ENCODE results near the gene RAB13.

Gene RAB13

DNA sequence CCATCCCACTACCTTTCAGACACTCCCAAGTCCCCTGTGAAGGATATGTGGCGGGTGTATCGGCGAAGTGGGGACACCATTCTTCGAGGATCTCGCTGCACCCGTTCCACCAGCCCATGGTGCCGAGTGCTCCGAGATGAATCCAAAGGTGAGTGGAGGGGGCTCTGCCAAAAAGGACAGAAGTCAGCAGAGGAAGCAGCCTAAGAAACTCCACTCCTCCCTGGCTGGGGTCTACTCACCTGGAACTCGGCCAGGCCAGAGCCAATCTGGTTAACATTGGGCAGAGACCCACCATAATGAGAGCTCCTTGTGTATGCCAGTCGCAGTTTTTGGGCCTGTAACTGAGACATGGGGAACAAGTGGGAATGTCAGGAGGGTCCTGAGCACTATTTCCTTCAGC is 31.3 kb downstream of the RAB13 start:
- FAIRE-seq: no peak

DNA sequence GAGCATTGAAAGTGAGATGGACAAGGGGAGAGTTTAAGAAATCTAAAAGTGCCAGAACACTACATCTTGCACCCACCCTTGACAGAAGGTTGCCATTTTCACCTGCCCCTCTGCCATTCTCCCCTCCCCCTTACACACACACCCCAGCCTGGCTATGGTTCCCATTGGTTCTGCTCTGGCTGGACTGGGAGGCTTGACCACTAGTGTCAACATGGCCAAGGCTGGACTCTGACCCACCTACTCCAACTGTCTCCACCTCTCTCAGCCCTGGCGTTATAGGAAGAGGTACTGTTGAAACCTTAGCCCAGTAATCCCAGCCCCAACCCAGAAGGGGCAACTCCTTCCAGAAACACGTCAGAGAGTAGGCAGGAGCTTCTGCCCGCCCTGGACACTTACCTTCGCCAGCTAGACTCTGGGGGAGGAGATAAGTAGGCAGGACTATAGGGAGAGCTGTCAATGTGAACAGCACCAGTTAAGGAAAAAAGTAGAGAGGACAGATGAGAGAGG is 32.2 kb downstream of the RAB13 start:
- FAIRE-seq: no peak

DNA sequence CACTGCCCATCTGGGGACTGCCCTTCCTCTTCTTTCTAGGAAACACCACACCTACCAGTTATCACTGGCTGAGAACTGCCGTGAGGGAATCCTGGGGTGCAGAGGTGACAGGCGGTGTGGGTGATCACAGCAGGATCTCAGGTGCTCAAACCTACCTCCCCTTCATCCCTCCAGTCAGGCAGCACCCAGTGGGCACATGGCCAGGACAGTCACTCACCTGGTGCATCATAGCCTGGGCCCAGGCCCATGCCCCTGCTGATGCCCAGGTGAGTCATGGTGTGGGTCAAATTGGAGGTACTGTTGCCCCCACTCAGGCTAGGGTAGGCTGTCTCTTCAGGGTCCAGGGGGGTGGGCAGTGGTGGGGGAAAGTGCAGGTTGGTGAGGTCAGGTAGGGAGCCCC is 34.3 kb downstream of the RAB13 start:
- FAIRE-seq: no peak

DNA sequence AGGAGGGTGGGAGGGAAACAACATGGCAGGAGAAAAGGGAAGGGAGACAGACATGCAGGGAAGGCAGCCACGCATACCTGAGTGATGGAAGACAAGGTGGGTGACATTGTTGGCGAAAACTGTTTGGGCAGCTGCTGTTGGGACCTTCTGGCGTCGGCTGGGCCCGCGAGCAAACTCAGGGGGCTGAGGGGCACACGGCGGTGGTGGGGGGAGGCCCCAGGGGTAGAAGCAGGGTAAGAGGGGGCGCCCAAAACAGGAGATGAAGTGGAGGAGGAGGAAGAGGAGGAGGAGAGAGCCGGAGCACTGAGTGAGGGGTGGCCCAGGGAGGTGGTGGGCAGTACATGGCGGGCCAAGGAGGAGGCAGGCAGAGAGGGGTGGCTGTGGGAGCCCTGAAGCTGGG is 35.0 kb downstream of the RAB13 start:
- FAIRE-seq: no peak

DNA sequence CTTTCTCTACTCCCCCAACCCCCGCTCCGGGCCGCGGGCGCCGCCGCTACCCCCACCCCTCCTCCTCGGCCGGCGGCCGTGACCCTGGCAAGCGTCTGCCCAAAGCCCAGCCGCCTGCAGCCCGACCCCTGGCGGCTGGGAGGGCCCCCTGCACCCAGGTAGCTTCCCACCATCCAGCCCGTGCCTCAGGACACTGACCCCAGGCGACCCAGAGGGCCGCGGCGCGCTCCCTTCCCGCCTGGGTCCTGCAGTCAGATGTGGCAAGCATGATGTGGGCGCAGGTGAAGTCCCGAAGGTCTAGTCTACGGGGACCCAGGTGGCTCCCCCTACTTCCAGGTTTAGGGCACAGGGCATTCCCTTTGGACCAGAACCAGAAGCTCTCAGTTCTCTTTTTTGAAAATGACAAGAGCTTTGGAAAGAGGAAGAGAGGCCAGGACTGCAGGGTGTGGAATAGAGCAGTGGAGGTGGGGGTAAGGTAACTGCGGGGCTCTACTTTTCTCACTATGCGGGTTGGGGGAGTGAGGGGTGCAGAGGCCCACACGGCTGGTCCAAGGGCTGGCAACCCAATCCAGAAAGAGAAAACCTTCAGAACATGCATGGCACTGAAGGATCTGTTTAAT is 39.4 kb downstream of the RAB13 start, which contains the start of gene DENND4B:
TSS of gene DENND4B (minus strand) at position 97 of the 620 bp plus-strand sequence. CDS start 2,344 bp downstream, outside the sequence.
- no peak for FAIRE-seq

DNA sequence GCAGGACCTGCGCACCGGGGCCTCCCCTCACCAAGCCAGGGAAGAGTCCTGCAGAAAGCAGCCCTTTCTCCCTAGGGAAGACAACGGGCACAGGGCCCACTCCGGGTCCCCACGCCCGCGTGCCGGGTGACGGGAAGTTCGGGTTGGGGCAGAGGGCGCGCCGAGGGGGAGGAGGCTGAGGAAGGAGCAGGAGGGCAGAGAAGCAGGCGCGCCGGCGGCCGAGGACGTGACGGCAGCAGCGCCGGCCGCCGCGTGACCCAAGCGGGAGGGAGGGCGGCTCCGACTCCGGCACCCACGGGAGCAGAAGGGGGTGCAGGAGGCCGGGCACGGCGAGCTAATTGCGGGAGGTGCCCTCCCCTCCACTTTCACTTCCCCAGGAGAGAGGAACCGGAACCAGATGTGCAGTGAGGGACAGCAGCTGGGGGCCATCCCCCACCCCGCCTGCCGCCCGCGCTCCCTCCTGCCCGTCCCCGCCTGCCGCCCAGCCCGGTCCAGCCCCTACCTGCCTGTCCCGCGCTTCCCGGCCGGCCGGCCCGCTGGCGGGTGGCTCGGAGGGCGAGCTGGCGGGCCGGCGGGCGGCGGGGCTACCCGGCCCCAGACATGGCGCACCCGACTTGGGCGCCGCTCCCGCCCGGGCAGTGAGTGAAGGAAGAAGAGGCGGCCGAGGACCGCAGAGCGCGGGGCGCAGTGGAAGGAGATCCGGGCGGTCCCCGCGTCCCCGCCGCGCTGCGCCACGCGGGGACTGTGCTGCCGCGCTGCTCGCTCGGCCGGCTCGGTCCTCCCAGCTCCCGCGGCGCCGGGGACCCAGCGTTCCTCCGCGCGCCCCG is 40.1 kb downstream of the RAB13 start:
- no peak for FAIRE-seq

DNA sequence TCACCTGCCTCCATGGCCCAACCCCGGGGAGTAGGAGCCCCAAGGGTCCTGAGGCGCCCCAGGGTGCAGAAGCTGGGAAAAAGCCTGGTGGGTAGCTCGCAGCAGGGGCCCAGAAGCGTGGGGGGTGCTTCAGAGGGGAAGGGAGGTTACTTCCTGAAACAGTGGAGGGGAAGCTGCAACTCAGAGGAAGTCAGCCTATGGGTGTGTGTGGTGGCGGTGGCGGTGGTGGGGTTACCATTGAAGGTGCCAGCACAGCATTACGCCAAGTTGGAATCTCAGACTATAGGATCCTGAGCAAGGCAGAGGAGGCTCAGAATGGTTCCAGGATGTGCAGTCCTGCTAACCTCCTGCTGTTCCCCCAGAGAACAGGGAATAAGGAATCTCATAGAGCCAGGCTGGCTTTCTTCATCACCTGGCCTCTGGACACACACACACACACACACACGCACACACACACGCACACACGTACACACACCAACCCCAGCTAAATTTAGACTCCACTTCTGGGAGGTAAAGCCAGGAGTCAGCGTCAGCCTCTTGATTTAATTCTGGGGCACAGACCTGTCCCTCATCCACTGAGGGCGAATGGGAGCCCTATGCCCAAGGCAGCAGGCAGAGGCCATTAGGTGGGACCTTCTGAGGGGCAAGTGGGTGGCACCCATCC is 40.9 kb downstream of the RAB13 start:
- FAIRE-seq: no peak

DNA sequence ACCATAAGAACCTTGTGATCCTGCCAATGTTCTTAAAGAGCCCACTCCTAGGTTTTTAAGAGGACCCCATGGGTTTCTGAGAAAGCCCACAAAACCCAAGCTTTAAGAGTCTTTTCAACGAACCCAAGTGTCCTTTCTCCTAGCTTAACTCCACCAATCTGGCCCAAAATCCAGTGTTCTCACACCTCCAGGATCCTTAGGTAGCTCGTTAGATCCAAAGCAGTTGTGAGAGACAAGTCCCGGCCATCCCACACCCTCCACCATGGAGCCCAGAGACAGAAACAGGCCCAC is 41.4 kb downstream of the RAB13 start:
- no peak for FAIRE-seq

DNA sequence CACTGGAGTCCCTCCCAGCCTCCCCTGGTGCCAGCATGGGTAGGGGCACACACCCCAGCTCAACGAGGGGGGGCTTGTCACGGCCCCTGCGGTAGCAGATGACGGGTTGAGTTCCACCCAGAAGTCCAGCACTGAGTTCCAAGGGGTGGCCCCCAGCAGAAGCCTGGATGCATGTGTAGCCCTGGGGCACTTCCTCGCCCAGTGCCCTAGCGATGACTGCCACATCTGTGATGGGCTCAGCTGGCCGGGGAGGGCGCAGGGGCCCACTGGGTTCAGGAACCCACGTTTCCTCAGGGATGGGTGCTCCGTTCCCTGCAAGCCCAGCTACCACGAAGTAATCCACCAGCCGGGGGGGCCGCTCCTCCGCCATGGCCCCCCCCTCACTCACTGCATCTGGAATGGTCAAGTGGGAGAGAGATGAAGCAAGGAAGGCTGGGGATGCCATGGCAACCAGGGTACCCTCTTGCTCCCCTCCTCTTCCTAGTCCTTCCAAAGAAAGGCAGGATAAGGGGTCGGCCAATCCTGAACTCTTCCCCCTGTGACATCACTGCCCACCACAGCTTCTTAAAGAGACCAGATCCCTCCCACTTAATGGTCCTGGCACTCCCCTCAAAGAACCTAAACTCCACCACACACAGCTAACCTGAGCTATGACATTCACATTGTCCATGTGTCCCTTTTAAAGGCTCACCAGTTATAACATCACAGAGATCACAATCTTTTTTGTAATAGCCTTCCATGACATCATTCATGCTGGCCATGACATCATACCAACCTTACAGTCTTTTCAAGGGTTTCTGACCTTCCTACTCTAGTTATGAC is 41.9 kb downstream of the RAB13 start:
- no peak for FAIRE-seq

DNA sequence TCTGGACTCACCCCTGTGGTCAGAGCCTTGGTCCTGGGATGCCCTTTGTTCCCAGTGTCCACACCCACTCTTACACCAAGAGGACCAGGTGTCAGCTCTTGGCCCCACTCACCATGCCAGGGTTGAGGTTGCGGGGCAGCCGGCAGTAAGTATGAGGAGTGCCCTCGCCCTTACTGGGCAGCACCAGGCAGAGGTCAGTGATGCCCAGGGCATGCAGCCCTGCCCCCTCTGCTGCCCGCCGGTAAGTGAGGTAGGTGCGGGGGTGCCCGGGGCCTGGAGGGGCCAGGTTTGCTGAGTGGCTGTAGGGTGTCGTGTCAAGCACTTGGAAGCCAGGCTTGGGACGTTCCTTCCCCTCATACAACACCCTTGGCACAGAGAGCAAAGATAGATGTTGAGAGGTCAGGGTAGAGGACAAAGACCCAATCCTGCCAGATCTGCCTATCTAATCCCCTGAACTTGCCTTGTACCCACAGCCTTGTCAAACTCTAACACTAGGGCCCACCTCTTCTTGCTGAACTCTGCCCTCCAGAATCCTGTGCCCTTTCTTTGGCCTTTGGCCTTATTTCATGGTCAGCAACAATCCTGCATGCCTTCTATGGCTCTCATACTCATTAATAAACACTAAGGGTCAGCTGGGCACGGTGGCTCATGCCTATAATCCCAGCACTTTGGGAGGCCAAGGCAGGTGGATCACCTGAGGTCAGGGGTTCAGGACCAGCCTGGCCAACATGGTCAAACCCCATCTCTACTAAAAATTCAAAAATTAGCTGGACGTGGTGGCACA is 43.2 kb downstream of the RAB13 start:
- no peak for FAIRE-seq

DNA sequence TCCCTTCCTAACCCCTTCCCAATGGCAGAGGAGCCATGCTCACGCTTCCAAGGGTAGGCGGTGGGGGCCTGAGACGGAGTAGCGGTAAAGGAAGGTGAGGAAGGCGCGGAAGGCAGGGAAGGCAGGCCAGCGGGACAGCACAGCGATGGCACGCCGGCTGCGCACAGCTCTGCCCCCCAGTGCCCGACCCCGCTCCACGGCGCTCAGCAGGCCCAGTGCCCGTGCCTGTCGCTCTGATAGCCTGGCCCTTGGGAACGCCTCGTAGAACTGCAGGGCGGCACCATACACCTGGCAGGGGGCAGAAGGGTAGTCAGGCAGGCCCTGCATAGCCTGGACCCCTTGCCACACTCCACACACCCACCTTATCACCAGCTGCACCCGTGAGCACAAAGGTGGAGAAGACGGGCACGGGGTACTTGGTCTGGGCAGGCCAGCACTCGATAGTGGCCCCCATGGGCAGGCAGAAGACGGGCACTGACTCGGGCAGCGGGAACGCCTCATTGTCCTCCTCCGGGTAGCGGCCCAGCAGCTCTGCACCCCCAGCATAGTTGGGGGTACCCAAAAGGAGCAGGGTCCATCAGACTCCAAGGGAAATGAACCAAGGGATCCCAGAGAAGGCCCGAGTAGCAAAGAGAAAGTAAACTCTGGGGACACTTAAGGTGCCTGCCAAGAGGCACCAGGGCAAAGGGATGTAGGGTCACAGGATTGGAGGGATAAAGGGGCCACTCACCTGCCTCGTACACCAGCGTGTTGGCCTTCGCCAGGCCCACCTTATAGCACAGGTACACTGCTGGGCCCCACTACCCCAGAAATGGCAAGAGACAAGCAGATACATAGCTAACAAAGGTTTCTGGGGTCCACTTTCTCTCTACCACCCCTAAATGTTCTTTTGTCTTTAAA is 44.1 kb downstream of the RAB13 start:
- no peak for FAIRE-seq

DNA sequence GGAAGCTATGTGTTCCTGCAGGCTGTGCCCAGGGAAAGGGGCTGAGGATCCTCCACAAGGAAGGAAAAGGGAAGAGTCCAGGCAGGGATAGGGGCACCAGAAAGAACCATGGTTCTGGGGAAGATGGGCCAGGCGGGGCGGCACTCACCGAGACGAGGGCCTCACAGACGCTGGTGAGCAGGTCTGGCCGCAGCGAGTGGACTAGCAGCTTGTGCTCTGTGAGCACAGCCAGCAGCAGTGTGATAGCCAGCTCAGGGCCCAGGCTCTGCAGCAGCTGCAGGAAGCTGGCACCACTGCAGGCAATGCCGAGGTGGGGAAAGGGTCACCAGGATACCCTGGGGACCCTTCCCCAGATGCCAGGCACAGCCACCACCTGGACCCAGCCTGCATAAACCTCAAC is 45.4 kb downstream of the RAB13 start:
- FAIRE-seq: no peak

DNA sequence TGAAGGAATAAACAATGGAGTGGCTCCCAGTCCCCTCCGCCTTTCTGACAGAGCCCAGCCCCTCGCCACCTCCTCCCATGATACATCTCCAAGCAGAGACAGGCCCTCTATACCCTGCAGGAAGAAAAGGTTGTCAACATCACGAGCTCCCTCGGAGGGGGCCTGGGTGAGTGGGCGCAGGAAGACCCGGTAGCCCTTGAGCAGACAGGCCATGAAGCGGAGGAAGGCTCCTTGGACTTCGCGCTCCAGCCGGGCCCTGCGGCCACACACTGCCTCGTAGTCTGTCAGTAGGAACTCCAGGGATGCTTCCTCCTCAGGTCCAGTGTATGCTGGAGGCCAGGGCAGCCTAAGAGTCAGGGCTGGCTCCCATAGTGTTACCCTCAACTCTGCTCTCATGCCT is 46.7 kb downstream of the RAB13 start:
- no peak for FAIRE-seq

DNA sequence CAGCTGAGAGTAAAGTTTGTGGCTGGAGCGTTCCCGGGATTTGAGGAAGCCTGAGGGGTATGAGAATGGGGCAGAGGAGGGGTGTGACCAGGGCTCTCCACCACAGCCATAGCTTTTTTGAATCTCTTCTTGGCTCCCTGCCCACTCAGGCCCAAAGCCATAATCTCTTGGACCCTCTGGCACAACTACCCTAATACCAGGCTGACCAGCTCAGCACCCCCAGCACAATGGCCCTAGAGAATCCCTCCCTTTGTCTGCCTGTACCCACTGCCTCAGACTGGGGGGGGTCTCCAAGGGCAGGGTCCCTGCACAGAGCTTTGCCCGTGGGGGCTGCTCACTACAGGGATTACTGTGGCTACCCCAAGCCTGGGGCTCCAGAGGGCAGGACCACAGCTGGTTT is 47.1 kb downstream of the RAB13 start:
- no peak for FAIRE-seq

DNA sequence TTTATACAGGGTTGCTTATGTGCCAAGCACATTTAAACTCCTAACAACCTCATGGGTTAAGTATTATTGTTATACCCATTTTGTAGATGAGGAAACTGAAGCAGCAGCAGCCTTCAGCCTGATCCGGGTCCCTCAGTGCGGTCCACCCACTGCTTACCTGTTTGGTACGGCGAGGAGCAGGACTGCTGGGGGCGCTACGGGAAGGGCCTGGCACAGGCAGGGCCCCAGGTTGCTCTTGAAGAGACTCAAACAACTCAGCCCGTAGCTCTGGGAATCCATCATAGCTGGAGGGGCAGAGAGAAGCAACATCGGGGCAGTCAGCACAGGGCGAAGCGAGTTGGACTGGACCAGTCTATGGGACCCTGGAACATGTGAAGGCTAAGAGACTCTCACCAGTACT is 48.8 kb downstream of the RAB13 start:
- no peak for FAIRE-seq

DNA sequence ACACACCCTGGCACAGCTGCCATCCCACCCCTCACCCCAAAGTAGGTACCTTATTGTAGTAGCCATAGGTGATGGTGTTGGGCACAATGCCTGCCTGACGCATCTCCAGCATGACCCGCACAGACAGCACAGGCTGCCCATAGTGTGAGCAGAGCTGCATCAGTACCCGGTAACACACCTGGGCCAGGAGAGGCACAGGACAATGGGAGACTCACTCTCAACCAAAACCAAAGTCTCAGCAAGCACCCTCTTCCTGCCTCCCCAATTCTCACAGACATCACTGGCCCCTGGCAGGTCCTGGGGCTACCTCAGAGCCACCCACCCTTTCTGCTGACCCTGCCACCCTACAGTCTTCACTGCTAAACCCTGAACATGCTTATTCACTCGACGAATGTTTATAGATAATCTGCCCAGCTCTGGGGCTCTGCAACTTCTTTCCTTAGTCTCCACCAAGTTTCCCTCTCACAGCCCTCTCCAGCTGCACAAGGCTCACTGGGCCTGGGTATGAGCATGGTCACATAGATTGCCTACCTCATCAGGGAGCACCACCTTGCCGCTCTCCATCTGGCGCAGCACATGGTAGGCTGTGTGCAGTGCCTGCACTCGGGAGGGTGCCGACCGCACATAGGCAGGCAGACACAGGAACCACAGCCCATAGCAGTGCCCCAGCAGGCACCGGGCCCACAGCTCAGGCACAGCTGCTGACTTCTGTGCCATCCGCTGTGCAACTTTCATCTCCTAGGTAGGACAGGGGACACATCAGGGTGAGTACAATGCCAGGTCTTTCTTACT is 49.9 kb downstream of the RAB13 start:
- FAIRE-seq: no peak

DNA sequence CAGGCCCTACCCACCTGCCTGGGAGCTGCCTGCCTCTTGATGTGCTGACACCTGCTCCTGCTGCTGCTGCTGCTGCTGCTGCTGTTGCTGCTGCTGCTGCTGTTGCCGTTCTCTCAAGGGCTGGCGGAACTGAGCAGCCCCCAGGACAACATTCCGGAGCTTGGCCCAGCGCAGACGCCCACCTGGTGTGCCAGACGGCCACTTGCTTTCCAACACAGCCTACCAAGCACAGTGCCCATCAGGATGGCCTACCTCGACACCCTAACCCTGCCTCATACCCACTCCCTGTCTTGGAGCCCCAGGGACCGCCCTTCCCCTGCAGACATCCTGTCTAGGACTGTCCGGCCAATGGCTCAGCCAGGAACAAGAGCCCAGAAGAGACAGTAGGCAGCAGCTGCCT is 51.4 kb downstream of the RAB13 start:
- no peak for FAIRE-seq

DNA sequence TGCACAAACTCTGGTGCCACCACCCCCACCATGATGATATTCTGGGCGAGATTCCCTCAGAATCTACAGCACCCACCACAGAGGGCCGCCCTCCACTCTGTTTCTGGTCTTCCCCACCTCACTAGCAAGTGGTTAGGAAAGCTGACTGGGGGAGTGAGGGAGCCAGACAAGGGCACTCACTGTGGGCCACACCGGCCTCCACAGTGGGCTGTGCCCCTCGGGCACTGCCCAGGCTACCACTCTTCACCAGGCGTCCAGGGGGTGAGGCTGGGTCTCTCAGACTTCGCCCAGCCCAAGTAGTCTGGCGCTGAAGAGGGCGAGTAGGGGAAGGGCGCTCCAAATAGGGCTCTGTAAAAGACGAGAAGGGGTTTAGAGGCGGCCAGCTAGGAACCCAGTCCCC is 52.2 kb downstream of the RAB13 start:
- FAIRE-seq: no peak

DNA sequence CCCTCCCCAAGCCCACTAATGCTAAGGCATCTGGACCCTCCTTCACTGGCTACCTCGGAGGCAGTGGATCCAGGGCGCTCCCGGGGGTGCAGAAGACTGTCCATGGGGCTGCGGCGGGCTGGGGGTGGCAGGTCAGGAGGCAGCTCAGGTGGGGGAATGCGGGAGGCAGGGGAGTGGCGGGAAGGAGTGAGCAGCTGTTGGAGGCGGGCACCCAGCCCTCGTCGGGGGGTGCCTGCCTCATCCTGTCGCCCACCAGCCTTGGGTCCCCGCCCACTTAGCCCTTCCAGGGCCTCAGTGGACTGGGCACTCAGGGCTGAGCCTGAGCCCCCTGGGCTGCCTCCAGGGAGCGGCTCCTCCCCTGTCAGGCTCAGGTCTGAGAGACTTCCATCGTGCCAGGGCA is 52.7 kb downstream of the RAB13 start:
- FAIRE-seq: no peak
